Hematopoietic multipotent progenitor cell treated with erythropoietin and hydrocortisone succinate and interleukin-3 and kit ligand, for 6 days (in vitro differentiated cells): ENCODE results near the gene SRD5A3.

Source experiments
- DNase-seq: peaks from one replicate; pipeline ENCODE4 v3.0.0-alpha.2; 2015

SRD5A3 gene

GRCh38 chr4:55345980-55346850 is at the start of gene SRD5A3:
TSS of gene SRD5A3 (plus strand) at chr4:55346242. CDS start at chr4:55346337, 95 bp downstream.
- peak; percentile 89 for DNase-seq

DNA sequence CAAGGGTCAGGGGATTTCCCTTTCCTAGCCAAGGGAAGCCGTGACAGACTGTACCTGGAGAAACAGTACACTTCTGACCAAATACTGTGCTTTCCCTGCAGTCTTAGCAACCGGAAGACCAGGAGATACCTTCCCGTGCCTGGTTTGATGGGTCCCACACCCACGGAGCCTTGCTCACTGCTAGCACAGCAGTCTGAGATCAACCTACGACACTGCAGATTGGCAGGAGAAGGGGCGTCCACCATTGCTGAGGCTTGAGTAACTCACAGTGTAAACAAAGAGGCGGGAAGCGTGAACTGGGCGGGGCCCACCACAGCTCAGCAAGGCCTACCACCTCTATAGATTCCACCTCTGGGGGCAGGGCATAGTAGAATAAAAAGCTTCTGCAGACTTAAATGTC is 48.7 kb upstream of the SRD5A3 start:
- DNase-seq, result no peak

- DNase-seq, result peak; percentile 2
Observed at GRCh38 chr4:55303760-55304165, 42.3 kb upstream of the SRD5A3 start.

- DNase-seq, result no peak
Observed at GRCh38 chr4:55304303-55304702, 41.7 kb upstream of the SRD5A3 start.

- no peak for DNase-seq
Observed at GRCh38 chr4:55308071-55308470, 38.0 kb upstream of the SRD5A3 start.

- DNase-seq, result peak; percentile 14
Observed at GRCh38 chr4:55311792-55312488, 34.1 kb upstream of the SRD5A3 start.

- DNase-seq, result peak; percentile 76
Observed at GRCh38 chr4:55312489-55313101, 33.4 kb upstream of the SRD5A3 start.

GRCh38 chr4:55314141-55314820 is 31.8 kb upstream of the SRD5A3 start:
- no peak for DNase-seq

- DNase-seq, result no peak
Observed at GRCh38 chr4:55318175-55319129, 27.6 kb upstream of the SRD5A3 start.

- DNase-seq, result peak; percentile 94
Observed at GRCh38 chr4:55321707-55322264, 24.3 kb upstream of the SRD5A3 start.

DNA sequence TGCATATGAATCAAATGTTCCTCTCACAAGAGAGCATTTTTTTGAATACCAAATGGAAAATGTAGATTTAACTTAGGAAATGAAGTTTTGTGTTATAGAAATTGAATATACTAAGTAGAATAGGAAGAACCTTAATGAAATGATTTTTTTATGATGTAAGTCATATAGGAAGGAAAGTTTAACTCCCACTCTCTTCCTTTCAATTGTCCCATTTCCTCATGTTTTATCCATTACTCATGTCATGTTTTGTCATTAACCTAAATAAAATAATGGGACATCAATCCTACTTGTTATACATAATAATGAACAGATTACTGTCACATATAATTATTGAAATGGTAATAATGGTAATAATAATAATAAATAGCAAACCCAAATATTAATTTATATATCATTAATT is 22.7 kb upstream of the SRD5A3 start:
- DNase-seq, result no peak

DNA sequence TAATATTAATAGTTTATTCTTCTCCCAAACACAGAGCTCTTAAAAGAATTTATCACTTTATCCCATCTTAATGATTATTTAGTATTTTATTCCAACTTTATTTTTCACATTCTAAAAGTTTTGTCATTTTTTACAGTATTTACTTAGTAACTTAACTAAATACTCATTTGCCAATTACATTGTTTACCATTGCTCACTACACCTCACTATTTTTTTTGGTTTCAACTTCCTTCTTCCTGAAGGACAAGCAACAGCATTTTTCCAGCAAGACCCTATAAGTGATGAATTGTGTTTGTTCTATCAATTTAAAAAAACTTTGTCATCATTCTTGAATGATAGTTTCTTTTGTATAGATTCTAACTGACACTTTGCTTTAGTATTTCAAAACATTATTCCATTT is 19.4 kb upstream of the SRD5A3 start:
- no peak for DNase-seq

DNA sequence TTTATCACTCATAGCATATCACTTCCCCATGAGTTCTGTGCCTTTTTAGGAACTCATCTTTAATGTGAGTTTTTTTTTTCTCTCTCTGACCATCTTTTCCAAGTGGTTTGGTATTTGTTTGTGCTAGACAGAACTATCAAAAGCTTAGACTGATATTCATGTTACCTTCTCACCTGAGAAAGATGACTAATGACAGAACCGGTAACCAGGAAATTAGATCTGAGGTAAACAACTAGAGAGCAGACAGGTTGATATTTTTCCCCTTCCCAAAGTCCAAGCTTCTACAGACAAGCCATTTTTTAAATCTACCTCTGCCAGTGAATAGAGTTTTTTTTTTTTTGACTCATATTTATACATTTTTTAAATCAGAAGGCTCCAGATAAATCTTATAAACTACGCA is 17.0 kb upstream of the SRD5A3 start:
- no peak for DNase-seq

DNA sequence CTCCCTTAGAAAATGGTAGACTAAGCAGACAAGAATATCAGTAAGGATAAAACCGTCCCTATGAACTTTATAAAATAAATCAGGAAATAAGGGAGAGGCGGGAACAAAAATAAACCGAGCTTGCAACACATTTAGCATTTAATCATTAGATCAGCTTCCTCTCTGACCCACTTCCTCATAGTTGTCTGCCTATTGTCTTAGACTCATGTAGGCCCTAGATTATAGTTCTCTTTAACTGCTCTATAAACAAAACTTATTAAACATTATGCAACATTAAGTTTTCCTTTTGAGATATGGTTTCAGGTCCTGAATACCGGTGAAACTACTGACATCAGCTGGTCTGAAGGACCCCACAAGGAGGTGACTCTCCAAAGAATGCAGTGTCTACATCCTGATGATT is 15.8 kb upstream of the SRD5A3 start:
- peak; percentile 48 for DNase-seq

DNA sequence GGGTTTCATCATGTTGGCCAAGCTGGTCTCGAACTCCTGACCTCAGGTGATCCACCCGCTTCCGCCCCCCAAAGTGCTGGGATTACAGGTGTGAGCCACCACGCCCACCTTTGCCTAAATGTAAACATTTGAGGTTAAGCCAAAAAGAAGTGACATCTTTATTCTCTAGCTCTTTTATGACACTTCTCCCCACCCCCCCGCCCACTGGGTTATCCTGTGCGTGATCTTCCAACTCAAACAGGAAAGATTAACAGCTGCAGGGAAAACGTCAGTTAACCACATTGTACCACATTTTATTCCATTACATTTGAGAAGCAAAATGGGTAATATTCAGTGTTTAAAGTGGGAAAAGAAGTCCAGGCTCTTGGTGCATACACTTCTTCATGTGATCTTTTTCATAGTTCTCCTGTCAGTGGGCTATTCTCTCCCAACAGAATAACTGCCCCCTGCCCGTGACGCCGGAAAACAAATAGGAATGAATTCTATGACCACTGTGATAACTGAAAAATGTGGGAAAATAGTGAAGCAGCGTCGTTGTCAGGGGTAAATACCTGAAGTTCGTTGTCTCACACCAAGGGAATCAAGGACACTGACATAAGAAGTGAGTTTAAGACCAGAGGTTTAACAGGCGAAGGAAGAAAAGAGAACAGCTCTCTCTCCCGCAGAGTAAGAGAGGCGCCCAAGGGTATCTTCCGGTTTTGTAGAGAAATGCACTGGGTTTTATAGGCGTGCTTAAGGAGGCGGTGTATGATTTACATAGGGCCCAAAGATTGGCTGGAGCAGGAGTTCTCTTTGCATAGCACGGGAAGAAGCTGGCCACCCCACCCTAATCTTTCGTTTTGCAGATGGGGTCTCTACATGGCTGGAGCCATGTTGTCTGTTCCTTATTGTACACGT is 9.7 kb upstream of the SRD5A3 start:
- DNase-seq, result peak; percentile 27

DNA sequence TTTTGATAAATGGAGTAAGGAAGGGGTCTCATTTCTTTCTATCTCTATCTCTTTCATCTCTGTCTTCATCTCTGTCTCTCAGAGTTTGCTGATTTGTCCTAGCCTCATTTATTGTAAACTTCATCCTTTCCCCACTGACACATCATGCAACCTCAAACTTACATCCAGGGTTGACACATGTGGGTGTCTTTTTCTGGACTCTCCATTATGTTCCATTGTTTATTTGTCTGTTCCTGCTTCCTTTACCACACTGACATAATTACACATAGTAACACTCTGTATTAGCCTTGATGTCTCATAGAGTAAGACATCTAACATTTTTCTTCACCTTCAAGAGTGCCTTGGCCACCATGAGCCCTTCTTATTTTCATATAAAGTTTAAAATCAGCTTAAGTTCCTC is 8.1 kb upstream of the SRD5A3 start:
- DNase-seq, result no peak

- no peak for DNase-seq
Observed at GRCh38 chr4:55338486-55338885, 7.6 kb upstream of the SRD5A3 start.

DNA sequence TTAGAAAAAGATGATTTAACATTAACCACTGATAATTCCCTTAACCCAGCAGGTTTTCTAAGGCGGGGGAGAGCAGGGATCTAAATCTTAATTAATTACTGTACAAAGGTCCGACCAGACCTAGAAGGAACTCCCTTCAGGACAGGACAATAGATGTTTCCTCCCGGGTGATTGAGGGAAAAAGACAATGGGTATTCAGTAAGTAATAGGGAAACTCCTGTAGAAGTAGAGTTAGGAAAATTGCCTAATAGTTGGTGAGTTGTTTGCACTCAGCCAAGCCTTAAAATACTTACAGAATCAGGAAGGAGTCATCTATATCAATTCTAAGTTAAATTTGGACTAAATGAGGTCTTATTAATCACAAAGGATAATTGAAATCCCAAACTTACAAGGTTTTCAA is 5.8 kb upstream of the SRD5A3 start:
- no peak for DNase-seq

- DNase-seq, result no peak
Observed at GRCh38 chr4:55343887-55344286, 2.2 kb upstream of the SRD5A3 start.

DNA sequence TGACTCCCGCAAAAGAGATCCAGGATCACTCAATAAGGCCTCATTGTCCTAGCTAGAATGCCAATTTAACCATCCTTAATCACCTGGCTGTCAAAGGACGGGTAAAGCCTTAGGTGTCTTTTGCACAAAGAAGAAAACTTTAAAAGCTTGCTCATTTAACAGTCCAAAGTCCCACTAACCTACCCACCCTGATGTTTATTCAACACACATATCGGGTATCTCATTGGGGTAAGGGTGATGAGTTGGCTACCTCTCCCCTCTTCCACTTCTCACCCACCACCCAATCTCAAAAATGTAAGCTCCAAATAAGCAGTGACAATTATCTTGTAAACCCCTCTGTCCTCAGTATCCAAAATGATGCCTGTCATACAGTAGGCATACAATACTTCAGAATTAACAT is 988 bp upstream of the SRD5A3 start:
- no peak for DNase-seq

- no peak for DNase-seq
Observed at GRCh38 chr4:55346851-55347255, 811 bp downstream of the SRD5A3 start.
